ENCODE results near the gene PHLPP1.

- no peak for TF ChIP-seq CTCF (IDR thresholded peaks at IDR 0.05; ENCODE audit: low read length)
- TF ChIP-seq EZH2phosphoT487 (IDR thresholded peaks at IDR 0.05; ENCODE audit: low read length): no peak
Measured at GRCh38 chr18:62862466-62862865, 147.1 kb downstream of the PHLPP1 start.
